HPDE6-E6E7 (cell line): ENCODE results near the gene SNX33.
"Not testable (repeated sequence)": the region's sequence is repeated elsewhere in the genome, so short reads cannot be mapped to it uniquely, and the experiment has no call there.

Experiments
- DNase-seq: peaks from one replicate; pipeline ENCODE4 v3.0.0; 2011; ENCODE audit warnings: missing footprints; ENCODE audit errors: extremely low spot score

SNX33 gene

GRCh38 chr15:75699961-75700874 is 52.5 kb downstream of the SNX33 start:
- not testable (repeated sequence) for DNase-seq

DNA sequence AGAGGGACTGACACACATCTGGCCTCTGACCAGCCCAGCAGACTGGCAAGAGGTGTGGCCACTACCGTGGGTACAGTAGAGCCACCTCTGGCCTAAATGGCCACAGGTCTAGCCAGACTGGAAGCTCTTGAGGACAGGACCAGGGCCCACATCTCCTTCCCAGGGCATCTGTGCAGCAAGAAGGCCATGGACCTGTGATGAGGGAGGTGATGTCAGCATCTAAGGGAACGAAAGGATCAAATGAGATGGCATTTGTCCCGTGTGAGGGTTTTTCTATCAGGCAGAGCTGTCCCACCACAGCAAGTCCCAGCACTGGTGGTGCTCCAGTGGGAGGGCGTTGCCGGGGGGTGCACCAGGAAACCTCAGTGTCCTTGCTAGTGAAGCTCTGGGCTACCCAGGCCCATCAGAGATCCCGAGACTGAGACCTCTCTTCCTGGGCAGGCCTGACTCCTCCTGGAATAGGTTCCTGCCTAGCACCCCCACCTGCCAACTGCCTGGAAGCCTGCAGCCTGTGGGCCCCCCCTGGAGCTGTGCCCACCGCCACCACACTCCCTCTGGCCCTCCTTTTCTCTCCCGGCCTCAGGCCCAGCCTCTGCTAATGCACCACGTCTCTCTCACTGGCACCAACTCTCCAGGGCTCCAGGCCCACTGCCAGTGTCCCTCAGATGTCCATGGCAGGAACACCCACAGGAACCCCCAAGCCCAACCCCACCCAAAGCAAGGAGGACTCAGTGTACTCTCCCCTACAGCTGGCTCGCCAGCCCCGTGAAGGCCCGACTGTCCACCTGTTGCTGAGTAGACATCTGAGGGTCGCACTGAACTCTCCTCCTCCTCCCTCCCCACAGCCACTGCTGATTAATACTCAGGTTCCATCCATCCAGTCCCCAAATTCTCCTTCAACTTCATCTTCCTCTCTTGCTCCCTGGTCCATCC is 53.6 kb downstream of the SNX33 start:
- DNase-seq, result not testable (repeated sequence)

GRCh38 chr15:75702436-75702835 is 54.7 kb downstream of the SNX33 start:
- no peak for DNase-seq

DNA sequence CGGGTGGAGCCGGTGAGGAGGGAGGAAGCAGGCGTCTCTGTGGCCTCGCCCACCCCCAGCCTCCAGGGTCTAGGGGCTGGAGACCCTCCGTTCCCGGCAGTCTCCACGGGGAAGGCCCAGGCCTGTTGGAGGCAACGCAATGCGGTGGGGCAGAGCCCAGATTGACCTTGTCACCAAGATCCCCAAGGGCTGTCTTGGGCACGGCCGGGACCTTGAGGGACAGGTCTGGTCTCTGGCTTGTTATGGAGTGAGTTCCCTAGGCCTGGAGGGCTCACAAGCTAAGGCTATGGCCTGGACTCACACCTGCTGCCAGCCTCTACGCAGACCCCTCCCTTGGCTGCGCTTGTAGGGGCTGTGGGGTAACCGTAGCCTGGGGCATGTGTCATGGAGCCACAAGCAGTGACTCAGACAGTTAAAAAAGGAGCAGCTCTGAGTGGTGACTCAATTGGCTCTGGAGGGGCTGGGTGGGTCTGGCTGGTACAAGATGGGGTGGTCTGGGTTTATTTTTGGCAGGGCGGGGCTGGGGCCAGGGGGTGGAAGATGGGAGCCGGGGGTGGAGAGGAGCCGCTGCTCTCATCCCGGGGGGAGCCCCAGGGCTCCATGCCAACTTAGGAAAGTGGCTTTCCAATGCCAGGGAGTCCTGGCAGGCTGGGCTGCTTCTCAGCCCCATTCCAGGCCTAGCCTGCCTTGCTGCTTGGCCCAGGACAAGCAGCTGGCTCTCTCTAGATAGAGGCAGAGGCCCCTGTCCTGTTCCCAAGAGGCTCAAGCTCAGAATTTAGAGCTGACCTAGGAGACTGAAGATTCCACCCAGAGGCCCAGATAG is 55.9 kb downstream of the SNX33 start:
- not testable (repeated sequence) for DNase-seq

DNA sequence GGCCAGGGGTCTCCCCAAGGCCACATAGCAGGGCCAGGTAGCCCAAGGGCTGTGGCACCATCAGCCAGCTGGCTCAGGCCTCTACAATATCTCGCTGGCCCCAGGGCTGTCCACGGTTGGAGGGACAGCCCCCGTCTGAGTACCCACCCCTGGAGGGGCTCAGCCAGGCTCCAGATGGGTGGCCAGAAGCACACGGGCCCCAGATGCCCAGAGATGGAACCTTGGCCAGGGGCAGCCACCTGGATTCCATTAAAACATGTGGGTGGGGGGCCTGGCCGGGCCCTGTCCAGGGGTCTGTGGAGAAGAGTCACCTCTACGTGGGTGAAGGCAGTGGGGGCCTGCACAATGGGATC is 56.5 kb downstream of the SNX33 start:
- DNase-seq, result no peak

GRCh38 chr15:75704618-75705017 is 56.9 kb downstream of the SNX33 start:
- DNase-seq, result no peak

GRCh38 chr15:75705375-75705774 is 57.7 kb downstream of the SNX33 start:
- DNase-seq, result not testable (repeated sequence)

- no peak for DNase-seq
These were observed 58.4 kb downstream of the SNX33 start for GRCh38 chr15:75705854-75706681.

- DNase-seq, result no peak
These were observed 58.9 kb downstream of the SNX33 start for GRCh38 chr15:75706682-75706954.

DNA sequence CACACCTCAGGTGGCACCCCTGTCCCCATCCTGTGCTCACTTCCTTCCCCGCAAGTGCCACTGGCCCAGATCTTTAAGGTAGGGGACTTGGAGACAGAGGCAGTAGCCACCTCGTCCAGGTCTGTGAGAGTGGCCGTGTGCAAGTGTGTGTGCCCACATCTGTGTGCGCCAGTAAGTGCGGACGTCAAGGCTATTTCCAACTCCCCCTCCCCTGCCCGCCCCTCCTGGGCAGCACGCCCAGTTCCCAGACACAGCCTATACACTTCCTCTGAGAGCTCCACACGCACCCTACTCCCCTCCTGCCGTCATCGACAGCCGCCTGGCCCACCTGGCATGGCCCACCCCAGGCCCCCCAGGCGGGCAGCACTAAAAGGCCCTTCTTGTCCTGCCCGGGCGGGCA is 61.7 kb downstream of the SNX33 start:
- DNase-seq, result not testable (repeated sequence)

DNA sequence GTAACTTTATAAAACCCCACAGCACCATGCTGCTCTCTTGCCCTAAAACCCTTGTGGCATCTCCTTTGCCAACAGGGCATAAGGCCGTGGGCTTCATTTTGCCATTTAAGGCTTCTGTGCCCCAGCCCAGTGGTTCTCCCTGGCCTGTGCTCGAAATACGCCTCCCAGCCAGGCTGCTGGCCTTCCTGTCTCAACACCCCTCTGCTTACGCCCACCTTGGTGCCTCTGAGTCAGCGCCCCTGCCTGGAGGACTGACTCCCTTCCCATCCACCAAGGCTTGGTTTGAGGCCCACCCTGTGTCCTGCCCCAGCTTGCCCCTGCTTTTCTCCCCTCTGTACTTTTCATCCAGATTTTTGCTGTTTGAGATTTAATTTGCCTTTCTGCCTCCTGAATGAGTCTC is 63.2 kb downstream of the SNX33 start:
- DNase-seq, result not testable (repeated sequence)

DNA sequence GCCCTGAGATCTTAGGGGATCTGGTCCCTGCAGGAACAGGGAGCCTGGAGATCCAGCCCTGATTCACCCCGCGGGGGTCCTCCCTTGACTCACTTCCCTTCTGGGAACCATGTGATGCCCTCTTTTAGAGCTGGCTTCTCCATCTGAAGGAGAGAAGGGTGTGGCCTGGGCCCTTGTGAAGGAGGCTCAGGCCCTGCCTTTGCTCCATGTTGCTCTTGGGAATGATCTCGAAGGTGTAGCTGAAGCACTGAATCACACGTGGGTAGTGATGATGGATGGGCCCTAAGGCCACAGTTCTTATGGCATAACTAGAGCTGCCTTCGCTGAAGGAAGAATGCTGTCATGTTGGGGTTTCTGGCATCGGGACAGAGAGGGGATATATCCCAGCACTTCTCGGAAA is 63.8 kb downstream of the SNX33 start:
- not testable (repeated sequence) for DNase-seq
